ENCODE data around the gene SLCO2A1.

DNA sequence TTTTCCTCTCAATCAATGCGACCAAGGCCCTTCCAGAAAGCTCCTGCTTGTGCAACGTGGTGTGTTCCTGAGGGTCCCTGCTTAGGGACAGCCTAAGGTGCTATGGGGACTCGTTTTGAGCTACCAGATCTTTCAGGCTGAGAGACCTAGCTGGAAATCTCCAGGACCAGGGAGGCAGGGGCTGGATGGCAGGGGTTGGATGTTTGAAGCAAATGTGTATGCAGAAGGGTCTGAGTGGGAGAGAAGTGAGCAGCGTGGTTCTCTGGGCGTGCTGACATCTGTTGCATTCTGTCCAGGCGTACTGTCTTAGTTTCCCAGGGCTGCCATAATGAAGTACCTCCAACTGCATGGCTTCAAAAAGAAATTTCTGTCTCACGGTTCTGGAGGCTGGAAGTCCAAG, 31.7 kb upstream of the SLCO2A1 start:
- TF ChIP-seq POLR2A (IDR thresholded peaks at IDR 0.05): no peak
- no peak for TF ChIP-seq POLR2AphosphoS5 (IDR thresholded peaks at IDR 0.05)
- TF ChIP-seq, protein P1, sequence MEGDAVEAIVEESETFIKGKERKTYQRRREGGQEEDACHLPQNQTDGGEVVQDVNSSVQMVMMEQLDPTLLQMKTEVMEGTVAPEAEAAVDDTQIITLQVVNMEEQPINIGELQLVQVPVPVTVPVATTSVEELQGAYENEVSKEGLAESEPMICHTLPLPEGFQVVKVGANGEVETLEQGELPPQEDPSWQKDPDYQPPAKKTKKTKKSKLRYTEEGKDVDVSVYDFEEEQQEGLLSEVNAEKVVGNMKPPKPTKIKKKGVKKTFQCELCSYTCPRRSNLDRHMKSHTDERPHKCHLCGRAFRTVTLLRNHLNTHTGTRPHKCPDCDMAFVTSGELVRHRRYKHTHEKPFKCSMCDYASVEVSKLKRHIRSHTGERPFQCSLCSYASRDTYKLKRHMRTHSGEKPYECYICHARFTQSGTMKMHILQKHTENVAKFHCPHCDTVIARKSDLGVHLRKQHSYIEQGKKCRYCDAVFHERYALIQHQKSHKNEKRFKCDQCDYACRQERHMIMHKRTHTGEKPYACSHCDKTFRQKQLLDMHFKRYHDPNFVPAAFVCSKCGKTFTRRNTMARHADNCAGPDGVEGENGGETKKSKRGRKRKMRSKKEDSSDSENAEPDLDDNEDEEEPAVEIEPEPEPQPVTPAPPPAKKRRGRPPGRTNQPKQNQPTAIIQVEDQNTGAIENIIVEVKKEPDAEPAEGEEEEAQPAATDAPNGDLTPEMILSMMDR (IDR thresholded peaks at IDR 0.05): no peak
- no peak for TF ChIP-seq EP300 (IDR thresholded peaks at IDR 0.05)
